IPS DF 6.9 (cell line): ENCODE measurements around the gene SH3BP1.

Experiments
- DNase-seq: peaks from one replicate; pipeline ENCODE4 v3.0.0-alpha.2; 2013; ENCODE audit warnings: low read depth, low spot score
- H3K27ac ChIP-seq: one replicate; pipeline ENCODE4 v1.5.1; 2013; ENCODE audit warnings: low read length, control low read depth
- H3K27me3 ChIP-seq: 2 replicates; pipeline ENCODE4 v1.6.1; 2013; ENCODE audit warnings: mild to moderate bottlenecking, low read length; ENCODE audit not compliant: control insufficient read depth, insufficient read depth
- H3K36me3 ChIP-seq: 2 replicates; pipeline ENCODE4 v1.6.1; 2013; ENCODE audit warnings: low read length; ENCODE audit not compliant: control insufficient read depth, insufficient read depth
- H3K4me1 ChIP-seq: 2 replicates; pipeline ENCODE4 v1.6.1; 2013; ENCODE audit warnings: low read length; ENCODE audit not compliant: control insufficient read depth, insufficient read depth
- H3K4me3 ChIP-seq: 2 replicates; pipeline ENCODE4 v1.5.1; 2013; ENCODE audit warnings: mild to moderate bottlenecking, low read length
- H3K9me3 ChIP-seq: 2 replicates; pipeline ENCODE4 v1.6.1; 2013; ENCODE audit warnings: low read length, inconsistent platforms; ENCODE audit not compliant: control insufficient read depth, insufficient read depth
- WGBS: extraction: QIAGEN DNeasy Blood & Tissue Kit; methylation state at CpG from one replicate; pipeline ENCODE4 v1.1.7; 2013; ENCODE audit warnings: mixed read lengths, missing lambda C conversion rate; ENCODE audit not compliant: insufficient read length, insufficient coverage; 5-methylcytosine and 5-hydroxymethylcytosine counted together

Gene SH3BP1

GRCh38 chr22:37672206-37672919 is 32.9 kb downstream of the SH3BP1 start:
- H3K27ac ChIP-seq = no peak overlapping the region
- no peaks in the 10 kb centered on the region for H3K9me3 ChIP-seq
- peaks cover 9% of the 10 kb centered on the region for H3K4me1 ChIP-seq
- WGBS = no CpG with 5 or more reads among the region's 15 CpGs
- H3K36me3 ChIP-seq = no peaks in the 10 kb centered on the region
- DNase-seq = no peak
- no peaks in the 10 kb centered on the region for H3K27me3 ChIP-seq
- no peak overlapping the region for H3K4me3 ChIP-seq

- DNase-seq = no peak
- Histone ChIP-seq H3K36me3 (no peaks in the 10 kb centered on the region), H3K27ac (no peak overlapping the region), H3K4me1 (peaks cover 10% of the 10 kb centered on the region), H3K9me3 (no peaks in the 10 kb centered on the region), H3K27me3 (no peaks in the 10 kb centered on the region), H3K4me3 (no peak overlapping the region)
- WGBS = no CpG with 5 or more reads among the region's 11 CpGs
Measured at GRCh38 chr22:37672920-37673455, 33.5 kb downstream of the SH3BP1 start.

- Histone ChIP-seq H3K4me1 (peaks cover 12% of the 10 kb centered on the region), H3K36me3 (peaks cover 3% of the 10 kb centered on the region; the same call in 1 of the 2 replicates), H3K4me3 (no peak overlapping the region), H3K27me3 (no peaks in the 10 kb centered on the region), H3K27ac (no peak overlapping the region), H3K9me3 (no peaks in the 10 kb centered on the region)
- no CpG with 5 or more reads among the region's 12 CpGs for WGBS
- DNase-seq = no peak
Measured at GRCh38 chr22:37674248-37674647, 34.8 kb downstream of the SH3BP1 start.

- WGBS = no CpG with 5 or more reads among the region's 34 CpGs
- Histone ChIP-seq H3K36me3 (peaks cover 3% of the 10 kb centered on the region; the same call in 1 of the 2 replicates), H3K27ac (no peak within 1 kb of the TSS), H3K4me3 (peak within 1 kb of the TSS; percentile 5; the same call in 1 of the 2 replicates), H3K4me1 (peaks cover 12% of the 10 kb centered on the region), H3K27me3 (no peaks in the 10 kb centered on the region), H3K9me3 (no peaks in the 10 kb centered on the region)
- DNase-seq = no peak
Measured at GRCh38 chr22:37674951-37675929, 35.8 kb downstream of the SH3BP1 start, which contains the start of gene LGALS1. Gene LGALS1, plus strand, starts transcription at chr22:37675636. Its CDS starts 67 bp downstream, at chr22:37675703.

- Histone ChIP-seq H3K4me3 (peak overlapping the region; percentile 41; the same call in 1 of the 2 replicates), H3K36me3 (peaks cover 3% of the 10 kb centered on the region; the same call in 1 of the 2 replicates), H3K4me1 (peaks cover 12% of the 10 kb centered on the region), H3K9me3 (no peaks in the 10 kb centered on the region), H3K27ac (no peak overlapping the region), H3K27me3 (no peaks in the 10 kb centered on the region)
- DNase-seq = no peak
- no CpG with 5 or more reads among the region's 17 CpGs for WGBS
Measured at GRCh38 chr22:37675930-37676735, 36.7 kb downstream of the SH3BP1 start.

GRCh38 chr22:37676736-37677492 is 37.4 kb downstream of the SH3BP1 start:
- no CpG with 5 or more reads among the region's 42 CpGs for WGBS
- H3K27ac ChIP-seq = no peak overlapping the region
- no peaks in the 10 kb centered on the region for H3K9me3 ChIP-seq
- peaks cover 12% of the 10 kb centered on the region for H3K4me1 ChIP-seq
- no peaks in the 10 kb centered on the region for H3K27me3 ChIP-seq
- peaks cover 3% of the 10 kb centered on the region; the same call in 1 of the 2 replicates for H3K36me3 ChIP-seq
- peak overlapping the region; percentile 41; the same call in 1 of the 2 replicates for H3K4me3 ChIP-seq
- no peak for DNase-seq

GRCh38 chr22:37677493-37677974 is 38.1 kb downstream of the SH3BP1 start:
- WGBS = no CpG with 5 or more reads among the region's 15 CpGs
- no peaks in the 10 kb centered on the region for H3K9me3 ChIP-seq
- DNase-seq = no peak
- no peaks in the 10 kb centered on the region for H3K27me3 ChIP-seq
- H3K4me3 ChIP-seq = peak overlapping the region; percentile 41; the same call in 1 of the 2 replicates
- H3K36me3 ChIP-seq = peaks cover 3% of the 10 kb centered on the region; the same call in 1 of the 2 replicates
- H3K27ac ChIP-seq = no peak overlapping the region
- peaks cover 12% of the 10 kb centered on the region for H3K4me1 ChIP-seq

GRCh38 chr22:37678372-37678771 is 38.9 kb downstream of the SH3BP1 start:
- peaks cover 12% of the 10 kb centered on the region for H3K4me1 ChIP-seq
- H3K9me3 ChIP-seq = no peaks in the 10 kb centered on the region
- no peak for DNase-seq
- H3K27me3 ChIP-seq = no peaks in the 10 kb centered on the region
- no peak overlapping the region for H3K27ac ChIP-seq
- WGBS = no CpG with 5 or more reads among the region's 18 CpGs
- H3K36me3 ChIP-seq = peaks cover 3% of the 10 kb centered on the region; the same call in 1 of the 2 replicates
- no peak overlapping the region for H3K4me3 ChIP-seq

- H3K4me1 ChIP-seq = peaks cover 12% of the 10 kb centered on the region
- H3K36me3 ChIP-seq = peaks cover 3% of the 10 kb centered on the region; the same call in 1 of the 2 replicates
- no peaks in the 10 kb centered on the region for H3K9me3 ChIP-seq
- no CpG with 5 or more reads among the region's 8 CpGs for WGBS
- H3K27me3 ChIP-seq = no peaks in the 10 kb centered on the region
- H3K27ac ChIP-seq = no peak overlapping the region
- DNase-seq = no peak
- no peak overlapping the region for H3K4me3 ChIP-seq
Measured at GRCh38 chr22:37679670-37680069, 40.2 kb downstream of the SH3BP1 start.
